ENCODE data around the gene NEO1.

The NEO1 gene

GRCh38 chr15:73318463-73319351 is 266.4 kb downstream of the NEO1 start:
- no peak for TF ChIP-seq CTCF (IDR thresholded peaks at IDR 0.05)

GRCh38 chr15:73319460-73320245 is 267.4 kb downstream of the NEO1 start:
- no peak for TF ChIP-seq CTCF (IDR thresholded peaks at IDR 0.05)

GRCh38 chr15:73320619-73321180 is 268.4 kb downstream of the NEO1 start:
- TF ChIP-seq CTCF (IDR thresholded peaks at IDR 0.05) = no peak

- TF ChIP-seq CTCF (IDR thresholded peaks at IDR 0.05) = no peak
Observed at GRCh38 chr15:73321496-73322450, 269.5 kb downstream of the NEO1 start.

GRCh38 chr15:73322665-73323373 is 270.6 kb downstream of the NEO1 start:
- TF ChIP-seq CTCF (IDR thresholded peaks at IDR 0.05) = no peak

- TF ChIP-seq CTCF (IDR thresholded peaks at IDR 0.05) = no peak
Observed at GRCh38 chr15:73323374-73323955, 271.2 kb downstream of the NEO1 start.
